K562 (cell line): Measurements from ENCODE around the gene CCDC61. TPM values are rescaled to one million over a fixed set of nuclear protein-coding genes. Genes with fewer than 3 reads are reported as not detected.

Experiments used
- CBFA2T2 ChIP-seq: fragments of 450-650 bp; conservative IDR thresholded peaks from 2 replicates; pipeline ENCODE4 v1.6.1; 2017; ENCODE audit warnings: mild to moderate bottlenecking
- CREB1 ChIP-seq, 2 experiments: sonication (generic) in 1 of 2; formaldehyde crosslinking in 1 of 2; IDR thresholded peaks; 2 replicates each; pipeline versions ENCODE4 v1.6.1 to v1.8.0; 2012 to 2022; ENCODE audit warnings: inconsistent platforms in 1 of 2, mild to moderate bottlenecking in 1 of 2, missing genetic modification reagents in 1 of 2, moderate library complexity in 1 of 2
- CREB3L1 ChIP-seq: fragments of 450-650 bp; IDR thresholded peaks from 2 replicates; pipeline ENCODE4 v1.6.1; 2014; ENCODE audit warnings: low read depth, mild to moderate bottlenecking, moderate library complexity, borderline replicate concordance
- ELF2 ChIP-seq: fragments of 250-450 bp; sonication (Bioruptor Pico); IDR thresholded peaks from 2 replicates; pipeline ENCODE4 v1.5.0; 2021; ENCODE audit warnings: mild to moderate bottlenecking
- LCOR ChIP-seq: sonication (generic); formaldehyde crosslinking; IDR thresholded peaks from 2 replicates; pipeline ENCODE4 v1.8.0; 2022; ENCODE audit warnings: mild to moderate bottlenecking, missing genetic modification reagents
- NFIC ChIP-seq: fragments of 450-650 bp; IDR thresholded peaks from 2 replicates; pipeline ENCODE4 v1.6.1; 2017; ENCODE audit warnings: mild to moderate bottlenecking, inconsistent platforms
- NR2C2 ChIP-seq, 2 experiments: fragments of 200-800 bp in 1 of 2; sonication (Bioruptor generic) in 1 of 2; sonication (generic) in 1 of 2; formaldehyde crosslinking in 1 of 2; IDR thresholded peaks; 2 replicates each; pipeline versions ENCODE4 v1.6.1 to v1.8.0; 2016 to 2022; ENCODE audit warnings: mild to moderate bottlenecking in 1 of 2, missing compliant biosample characterization in 1 of 2, missing genetic modification characterization in 1 of 2, missing genetic modification reagents in 1 of 2
- PHF20 ChIP-seq: fragments of 450-650 bp; IDR thresholded peaks from 2 replicates; pipeline ENCODE4 v1.6.1; 2018; ENCODE audit not compliant: partially characterized antibody
- POLR2A ChIP-seq: fragments of 450-650 bp; conservative IDR thresholded peaks from 2 replicates; pipeline ENCODE4 v1.6.1; 2016
- PRDM10 ChIP-seq: fragments of 450-650 bp; IDR thresholded peaks from 2 replicates; pipeline ENCODE4 v1.6.1; 2018; ENCODE audit not compliant: partially characterized antibody
- TBP ChIP-seq: optimal IDR thresholded peaks from 2 replicates; pipeline ENCODE3; 2011; ENCODE audit warnings: low read depth, low read length, improper control_type of control experiment
- ZBTB26 ChIP-seq: fragments of 450-650 bp; formaldehyde crosslinking; IDR thresholded peaks from 2 replicates; pipeline ENCODE4 v1.4.0; 2022; ENCODE audit warnings: missing genetic modification characterization
- ZNF3 ChIP-seq: fragments of 250-450 bp; sonication (Bioruptor Pico); IDR thresholded peaks from 2 replicates; pipeline ENCODE4 v1.5.0; 2021; ENCODE audit warnings: mild to moderate bottlenecking, moderate library complexity
- ZNF354B ChIP-seq: fragments of 250-450 bp; sonication (Bioruptor Pico); IDR thresholded peaks from 2 replicates; pipeline ENCODE4 v1.4.0; 2020
- ZNF436 ChIP-seq: fragments of 250-450, 450-650 bp; sonication (Bioruptor Pico); formaldehyde crosslinking; IDR thresholded peaks from 2 replicates; pipeline ENCODE4 v1.7.0; 2020; ENCODE audit warnings: mild to moderate bottlenecking
- ZNF76 ChIP-seq: fragments of 250-450 bp; sonication (Bioruptor Pico); IDR thresholded peaks from 2 replicates; pipeline ENCODE4 v1.4.0; 2020; ENCODE audit warnings: mild to moderate bottlenecking, moderate library complexity, borderline replicate concordance
- polyA plus RNA-seq, 8 experiments: library from polyadenylated mRNA; depleted of rRNA in 4 of 8; stranded (reverse) in 5 of 8; unstranded in 3 of 8; fragments of >200 nt; fragmentation: Nextera tagmentation in 2 of 8; fragmentation: Illumina TruSeq in 1 of 8; extraction: Ambion mirVana in 2 of 8; extraction: Trizol in 1 of 8; gene quantifications; 2 replicates each; pipeline versions ENCODE4 v1.2.1 to v1.2.3, GENCODE V29; 2011 to 2014; ENCODE audit warnings: inconsistent platforms in 1 of 8, missing spikeins in 1 of 8
- total RNA-seq, 7 experiments: library from RNA; depleted of rRNA in 6 of 7; stranded (reverse); fragments of >200 nt in 6 of 7; fragmentation: Illumina TruSeq in 2 of 7; extraction: Trizol in 2 of 7; gene quantifications; 2 replicates each; pipeline versions ENCODE4 v1.2.1 to v1.2.3, GENCODE V29; 2011 to 2021; ENCODE audit warnings: low replicate concordance in 1 of 7
- TF ChIP-seq, protein P1 (sequence below): sonication (generic); formaldehyde crosslinking; IDR thresholded peaks from 2 replicates; pipeline ENCODE4 v1.8.0; 2022; ENCODE audit warnings: mild to moderate bottlenecking, missing genetic modification reagents

Gene CCDC61
- total and polyA plus RNA-seq, 9 of the 15 experiments (the other 6 are each of a cell fraction or from before 2014, with no cell fraction given) = 0.07 to 27.0 (median 10.3) TPM

GRCh38 chr19:45994998-45995714, at the start of gene CCDC61 (continued):
- TF ChIP-seq, protein P1, sequence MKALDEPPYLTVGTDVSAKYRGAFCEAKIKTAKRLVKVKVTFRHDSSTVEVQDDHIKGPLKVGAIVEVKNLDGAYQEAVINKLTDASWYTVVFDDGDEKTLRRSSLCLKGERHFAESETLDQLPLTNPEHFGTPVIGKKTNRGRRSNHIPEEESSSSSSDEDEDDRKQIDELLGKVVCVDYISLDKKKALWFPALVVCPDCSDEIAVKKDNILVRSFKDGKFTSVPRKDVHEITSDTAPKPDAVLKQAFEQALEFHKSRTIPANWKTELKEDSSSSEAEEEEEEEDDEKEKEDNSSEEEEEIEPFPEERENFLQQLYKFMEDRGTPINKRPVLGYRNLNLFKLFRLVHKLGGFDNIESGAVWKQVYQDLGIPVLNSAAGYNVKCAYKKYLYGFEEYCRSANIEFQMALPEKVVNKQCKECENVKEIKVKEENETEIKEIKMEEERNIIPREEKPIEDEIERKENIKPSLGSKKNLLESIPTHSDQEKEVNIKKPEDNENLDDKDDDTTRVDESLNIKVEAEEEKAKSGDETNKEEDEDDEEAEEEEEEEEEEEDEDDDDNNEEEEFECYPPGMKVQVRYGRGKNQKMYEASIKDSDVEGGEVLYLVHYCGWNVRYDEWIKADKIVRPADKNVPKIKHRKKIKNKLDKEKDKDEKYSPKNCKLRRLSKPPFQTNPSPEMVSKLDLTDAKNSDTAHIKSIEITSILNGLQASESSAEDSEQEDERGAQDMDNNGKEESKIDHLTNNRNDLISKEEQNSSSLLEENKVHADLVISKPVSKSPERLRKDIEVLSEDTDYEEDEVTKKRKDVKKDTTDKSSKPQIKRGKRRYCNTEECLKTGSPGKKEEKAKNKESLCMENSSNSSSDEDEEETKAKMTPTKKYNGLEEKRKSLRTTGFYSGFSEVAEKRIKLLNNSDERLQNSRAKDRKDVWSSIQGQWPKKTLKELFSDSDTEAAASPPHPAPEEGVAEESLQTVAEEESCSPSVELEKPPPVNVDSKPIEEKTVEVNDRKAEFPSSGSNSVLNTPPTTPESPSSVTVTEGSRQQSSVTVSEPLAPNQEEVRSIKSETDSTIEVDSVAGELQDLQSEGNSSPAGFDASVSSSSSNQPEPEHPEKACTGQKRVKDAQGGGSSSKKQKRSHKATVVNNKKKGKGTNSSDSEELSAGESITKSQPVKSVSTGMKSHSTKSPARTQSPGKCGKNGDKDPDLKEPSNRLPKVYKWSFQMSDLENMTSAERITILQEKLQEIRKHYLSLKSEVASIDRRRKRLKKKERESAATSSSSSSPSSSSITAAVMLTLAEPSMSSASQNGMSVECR (CRISPR knock-in tag) = peak; percentile 54; the same call in 1 of the 2 replicates
- TF ChIP-seq TBP (peak; percentile 90), ZNF436 (CRISPR knock-in tag) (no peak), ZNF354B (CRISPR knock-in tag) (no peak), POLR2A (peak; percentile 97), CREB1 (IDR thresholded peaks at IDR 0.05) (peak; percentile 70; the same call in 1 of the 2 replicates), CREB1 (CRISPR knock-in tag; IDR thresholded peaks at IDR 0.05) (peak; percentile 54), CBFA2T2 (no peak), ZBTB26 (peak; percentile 83), CREB3L1 (peak; percentile 24; the same call in 1 of the 2 replicates), PRDM10 (peak; percentile 60), ZNF3 (CRISPR knock-in tag) (no peak), LCOR (0 out of 2 replicates have a peak, but pooled peaks have one; percentile 52), ZNF76 (no peak), PHF20 (peak; percentile 77), NFIC (no peak), ELF2 (peak; percentile 96), NR2C2 (CRISPR knock-in tag; IDR thresholded peaks at IDR 0.05) (no peak), NR2C2 (tag; IDR thresholded peaks at IDR 0.05) (peak; percentile 84)
